Amniotic stem cell (primary cell): ENCODE data around the gene SEC24D.

Experiments used
- DNase-seq: peaks from one replicate; lab custom pipeline; 2025; lab: John Stamatoyannopoulos, UW

The SEC24D gene

GRCh38 chr4:118752551-118752950 is 83.4 kb downstream of the SEC24D start:
- DNase-seq = no peak

DNA sequence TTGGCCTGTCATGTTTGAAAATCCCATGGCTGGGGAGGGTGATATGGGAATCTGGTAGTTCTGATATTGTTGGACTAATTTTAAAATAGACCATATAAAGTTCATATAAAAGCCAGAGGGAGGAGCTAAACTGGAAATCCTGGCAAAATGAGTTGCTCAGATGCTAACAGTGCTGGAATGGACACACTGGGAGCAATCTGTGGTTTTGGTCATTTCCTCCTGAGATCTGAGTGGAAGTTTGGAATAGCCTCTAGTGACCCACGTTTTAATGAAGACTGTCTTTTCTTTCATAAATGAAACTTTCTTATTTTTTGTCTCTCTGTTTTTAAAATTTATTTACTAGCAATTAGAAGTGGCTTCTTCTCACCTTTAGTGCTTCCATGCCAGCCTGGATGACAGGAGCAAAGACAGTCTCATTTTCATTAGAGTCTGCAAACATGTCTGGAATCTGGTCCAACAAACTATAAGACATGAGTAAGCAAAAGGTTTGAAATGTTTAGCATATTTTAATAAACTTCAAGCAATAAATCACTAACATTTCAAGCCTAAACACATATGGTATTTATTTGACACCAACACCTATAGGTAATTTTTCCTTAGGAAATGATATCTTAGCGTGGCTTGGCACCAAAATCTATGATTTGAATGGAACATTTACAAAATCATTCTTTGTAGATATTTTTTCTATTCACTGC is 84.2 kb downstream of the SEC24D start:
- no peak for DNase-seq

DNA sequence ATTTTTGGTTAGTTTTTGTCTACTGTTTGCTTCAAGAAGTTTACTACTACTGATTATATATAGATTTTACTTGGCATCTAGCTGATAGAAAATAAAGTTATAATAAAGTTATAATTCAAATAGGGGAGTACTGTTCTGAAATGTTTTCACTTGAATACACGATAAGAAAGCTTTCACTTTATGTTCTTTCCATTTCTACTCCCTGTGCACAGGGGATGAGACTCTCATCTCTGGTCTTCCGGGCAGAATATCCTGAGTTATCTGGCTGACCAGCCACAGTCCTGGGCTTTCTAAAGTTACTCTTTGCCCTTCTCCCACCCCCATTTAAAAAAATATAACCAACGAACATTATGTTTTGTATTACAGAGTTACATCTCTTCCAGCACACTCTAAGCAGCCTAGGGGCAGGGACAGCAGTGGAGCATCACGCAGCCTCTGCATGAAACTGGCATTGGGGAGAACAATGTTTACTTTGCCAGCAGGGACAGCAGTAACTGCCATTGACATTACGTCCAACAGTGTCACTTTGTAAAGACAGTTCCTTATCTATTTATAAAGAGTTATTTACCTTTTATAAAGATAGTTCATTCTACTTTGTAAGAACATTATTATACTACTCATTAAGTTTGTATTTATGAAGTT is 86.5 kb downstream of the SEC24D start:
- DNase-seq = no peak

GRCh38 chr4:118746251-118746919 is 89.5 kb downstream of the SEC24D start:
- DNase-seq = no peak

DNA sequence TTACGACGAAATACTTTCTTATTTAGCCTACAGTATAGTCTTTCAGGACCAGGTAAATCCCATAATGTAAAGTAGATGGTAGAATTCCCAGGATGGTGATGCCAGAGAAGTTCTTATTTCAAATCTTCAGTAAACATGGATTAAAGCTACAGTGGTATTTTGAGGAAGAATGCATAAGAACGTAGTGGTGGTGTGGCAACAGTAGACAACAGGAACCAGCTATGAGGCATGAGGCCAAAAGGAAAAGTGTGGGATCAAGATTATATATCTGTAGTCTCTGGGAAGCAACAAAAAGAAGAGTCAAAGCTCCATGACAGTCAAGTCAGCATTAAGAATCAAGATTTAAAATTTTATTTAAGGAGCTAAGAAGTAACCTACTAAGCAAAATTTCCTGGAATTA is 90.6 kb downstream of the SEC24D start:
- no peak for DNase-seq

DNA sequence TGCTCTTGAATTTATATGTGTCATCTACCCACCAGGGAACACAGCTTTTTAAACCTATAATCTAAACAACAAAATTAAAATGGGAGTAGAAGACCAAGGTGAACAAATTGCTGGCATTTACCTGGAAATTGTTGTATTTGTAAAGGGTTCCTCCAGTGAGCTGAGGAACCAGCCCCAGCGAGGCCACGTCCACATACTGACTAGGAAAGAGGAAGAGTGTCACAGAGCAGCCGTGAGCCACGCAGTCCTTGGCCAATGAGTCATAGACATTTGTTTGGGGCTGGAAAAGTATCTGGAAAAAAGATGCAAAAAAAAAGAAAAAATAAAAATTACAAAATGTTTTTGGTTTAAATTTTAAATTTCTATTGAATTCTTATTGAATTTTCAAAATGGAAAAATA is 92.1 kb downstream of the SEC24D start:
- no peak for DNase-seq

- DNase-seq = no peak
Measured at GRCh38 chr4:118742050-118742449, 93.9 kb downstream of the SEC24D start.

DNA sequence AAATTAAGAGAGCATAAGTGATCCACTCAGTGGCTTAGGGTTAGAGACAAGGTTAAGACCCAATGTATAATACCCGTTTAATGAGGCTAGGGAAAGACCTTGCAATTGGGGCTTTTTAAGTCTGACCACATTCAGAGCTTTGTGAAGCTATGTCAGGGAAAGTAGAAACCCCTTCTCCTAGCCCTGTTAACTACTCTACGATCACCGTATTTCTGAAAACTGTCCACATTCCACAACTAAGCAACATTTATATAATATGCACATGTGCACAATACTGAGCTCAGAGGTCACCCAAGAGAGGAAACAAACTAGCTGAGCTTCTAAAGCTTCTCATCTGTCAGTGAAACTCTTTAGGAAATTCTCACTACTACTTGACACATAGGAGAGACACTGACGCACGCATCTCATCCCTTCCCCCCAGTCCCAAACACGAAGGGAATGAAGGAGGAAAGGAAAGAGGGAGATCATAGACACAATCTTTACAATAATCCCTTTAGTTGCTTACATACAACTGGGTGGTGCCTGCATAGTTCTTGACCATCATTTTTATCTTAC is 94.5 kb downstream of the SEC24D start:
- no peak for DNase-seq

GRCh38 chr4:118740869-118741268 is 95.1 kb downstream of the SEC24D start:
- DNase-seq = no peak

DNA sequence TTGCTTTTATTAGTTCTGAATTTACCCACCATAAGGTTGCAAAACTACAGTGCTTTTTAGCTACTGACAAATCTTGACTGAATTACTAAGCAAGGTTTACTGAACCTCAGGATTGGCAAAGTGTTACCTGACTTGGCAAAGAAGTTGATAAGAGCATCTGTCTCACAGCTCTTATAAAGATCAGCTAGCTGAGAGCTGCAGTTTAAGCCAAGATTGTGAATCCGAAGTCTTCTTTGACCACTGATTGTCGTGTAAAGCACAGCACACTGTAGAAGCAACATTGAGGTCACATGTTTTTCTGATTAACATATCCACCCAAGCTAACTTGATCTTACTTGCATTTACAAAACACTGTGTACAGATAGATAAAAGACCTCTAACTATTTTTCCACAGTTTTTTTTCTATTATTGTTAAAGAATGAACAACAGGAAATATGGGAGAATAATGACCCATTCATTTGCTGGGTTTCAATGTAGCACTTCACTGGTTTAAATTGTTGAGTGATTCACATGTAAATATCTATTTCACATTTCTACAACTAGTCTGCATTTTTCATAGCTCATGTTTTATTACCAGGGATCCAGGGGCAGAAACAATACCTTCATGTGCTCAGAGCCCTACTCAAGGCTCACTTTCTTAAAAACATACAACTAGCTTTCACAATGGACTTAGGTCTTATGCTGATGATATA is 96.8 kb downstream of the SEC24D start:
- DNase-seq = no peak

- DNase-seq = no peak
Measured at GRCh38 chr4:118738090-118738489, 97.8 kb downstream of the SEC24D start.

GRCh38 chr4:118736900-118737299 is 99.0 kb downstream of the SEC24D start:
- DNase-seq = no peak

DNA sequence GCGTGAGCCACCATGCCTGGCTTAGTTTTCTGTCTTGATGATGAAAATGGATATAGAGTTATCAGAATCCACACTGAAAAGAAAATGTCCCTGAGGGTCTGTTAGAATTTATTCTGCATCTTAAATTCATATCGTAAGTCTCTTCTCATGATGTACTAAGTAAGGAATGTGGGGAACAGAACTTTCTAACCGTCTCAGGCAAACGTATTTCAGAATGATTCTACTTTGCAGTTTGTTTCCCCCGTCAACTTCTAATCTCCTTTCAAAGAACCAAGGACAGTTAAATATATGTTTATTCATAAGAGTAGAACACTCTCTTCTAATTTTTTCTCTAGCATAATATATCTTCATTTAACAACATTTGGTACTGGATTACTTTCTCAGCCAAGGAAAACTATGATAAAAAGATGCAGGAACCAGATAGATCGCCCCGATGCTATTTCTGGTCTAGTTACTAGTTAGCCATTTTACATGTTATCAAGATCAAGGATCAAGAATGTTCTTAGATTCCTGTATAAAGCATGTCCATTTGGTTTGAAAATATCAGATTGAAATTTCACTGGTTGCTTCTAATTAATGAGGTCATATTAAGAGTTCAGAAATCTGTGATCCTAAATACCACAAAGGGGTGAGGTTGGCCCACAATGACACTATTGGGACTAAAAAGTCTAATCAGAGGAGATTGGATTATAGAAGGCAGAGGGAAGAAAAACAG is 101.3 kb downstream of the SEC24D start:
- no peak for DNase-seq

DNA sequence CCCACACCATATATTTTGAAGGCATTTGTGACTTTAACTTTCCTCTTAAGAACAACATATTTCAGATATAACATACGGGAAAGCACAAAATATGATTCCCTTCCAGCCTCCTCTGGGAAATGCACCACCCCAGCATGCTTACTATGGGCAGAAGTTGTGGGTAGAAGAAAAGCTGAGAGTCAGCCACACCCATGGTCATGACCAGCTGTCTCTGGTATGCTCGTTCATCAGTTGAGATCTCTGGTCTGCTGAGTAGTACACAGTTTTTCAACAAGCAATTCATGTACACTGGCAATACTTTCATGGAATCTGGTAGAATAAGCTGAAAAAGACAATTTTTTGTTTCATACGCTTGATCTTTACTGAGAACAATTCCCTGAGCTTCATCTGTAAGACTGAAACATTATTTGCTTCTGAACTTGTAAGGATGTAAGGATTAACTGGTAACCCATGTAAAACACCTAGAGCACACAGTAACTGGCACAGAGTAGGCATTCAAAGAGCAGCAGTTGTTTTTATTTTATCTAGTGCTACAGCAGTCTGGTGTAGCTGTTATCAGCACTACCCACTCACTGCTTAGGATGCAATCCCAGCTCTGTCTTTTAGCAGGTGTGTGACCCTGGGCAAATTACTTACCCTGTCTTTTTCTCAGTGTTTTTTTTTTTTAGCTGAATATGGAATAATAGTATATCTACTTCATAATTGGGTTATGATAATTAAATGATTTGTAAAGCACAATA is 103.2 kb downstream of the SEC24D start:
- DNase-seq = peak; percentile 49

DNA sequence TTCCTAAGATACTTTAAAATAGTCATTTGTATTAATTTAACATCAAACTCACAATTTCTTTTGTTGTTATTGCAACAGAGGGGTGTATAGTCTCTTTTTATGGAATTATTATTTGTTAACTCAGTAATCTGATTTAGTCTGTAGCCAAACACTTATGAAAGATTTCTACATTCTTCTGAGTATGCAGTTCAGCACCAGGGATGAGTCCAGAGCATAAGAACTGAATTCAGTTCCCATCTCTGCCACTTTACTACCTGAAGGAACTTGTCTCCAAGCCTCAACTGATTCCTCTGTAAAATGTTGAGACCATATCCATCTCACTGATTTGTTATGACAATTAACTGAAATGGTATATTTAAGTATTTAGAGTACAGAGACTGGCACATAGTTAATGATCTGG is 105.2 kb downstream of the SEC24D start:
- DNase-seq = no peak

DNA sequence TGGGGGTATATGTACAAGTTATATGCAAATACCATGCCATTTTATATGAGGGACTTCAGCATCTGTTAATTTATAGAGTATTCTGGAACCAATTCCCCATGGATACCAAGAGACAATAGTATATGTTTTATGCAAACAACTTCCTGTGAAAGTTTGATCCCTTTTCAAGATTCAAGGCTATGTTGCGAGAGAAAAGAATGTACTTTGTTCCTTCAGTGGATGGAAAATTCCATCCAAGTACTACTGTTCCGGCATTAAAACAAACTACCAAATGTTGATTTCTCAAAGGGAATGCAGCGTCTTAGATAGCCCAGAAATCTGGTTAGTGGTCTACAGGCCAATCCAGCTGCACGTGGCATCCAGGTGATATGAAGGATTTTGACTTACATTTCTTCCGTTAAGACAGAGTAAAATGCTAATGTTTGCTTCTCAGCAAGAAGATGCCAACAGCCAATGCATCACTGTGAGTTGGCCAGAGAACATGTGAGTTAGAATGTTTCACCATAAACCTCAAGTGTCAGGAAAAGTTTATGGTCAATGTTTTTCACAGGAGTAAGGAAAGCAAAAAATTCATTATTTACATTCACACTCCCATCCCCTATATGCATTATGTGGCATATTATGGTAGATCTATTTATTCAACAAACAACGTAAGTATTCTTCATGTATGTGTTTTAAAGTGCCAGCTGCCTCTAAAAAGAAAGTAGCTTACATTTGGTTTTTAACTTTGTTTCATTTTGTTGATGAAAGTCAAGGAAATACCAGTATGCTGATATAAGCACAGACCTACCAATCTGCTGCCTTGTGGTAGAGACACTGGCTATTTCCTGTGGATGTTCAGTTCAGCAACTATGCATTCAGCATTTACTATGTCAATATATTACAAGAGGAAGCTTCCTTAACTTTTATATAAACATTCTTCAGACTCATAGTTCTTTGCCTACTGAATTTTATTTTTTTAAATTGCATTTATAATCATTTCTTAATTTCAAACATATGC is 106.3 kb downstream of the SEC24D start:
- peak; percentile 73 for DNase-seq

GRCh38 chr4:118727360-118727759 is 108.6 kb downstream of the SEC24D start:
- DNase-seq = no peak

GRCh38 chr4:118723369-118723768 is 112.6 kb downstream of the SEC24D start:
- no peak for DNase-seq

DNA sequence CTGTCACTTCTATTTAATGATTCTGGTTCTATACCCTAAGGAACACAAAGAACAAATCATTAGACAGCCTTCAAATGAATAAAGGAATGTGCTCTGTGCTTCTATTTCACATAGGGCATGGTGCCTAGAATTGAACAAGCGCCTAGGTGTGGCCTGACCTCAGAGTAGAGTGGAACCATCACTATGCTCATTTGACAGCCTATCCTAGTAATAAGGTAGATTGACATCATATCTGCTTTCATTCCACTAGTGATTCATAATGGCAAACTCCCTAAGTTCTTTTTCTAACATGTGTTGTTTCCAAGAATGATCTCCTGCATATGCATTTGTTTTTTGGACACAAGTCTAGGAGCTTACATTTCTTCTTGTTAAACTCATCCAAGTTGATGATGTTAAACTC is 114.2 kb downstream of the SEC24D start:
- no peak for DNase-seq
